Measurements from ENCODE around the gene ANOS1. TPM values are rescaled to one million over a fixed set of nuclear protein-coding genes. Genes with fewer than 3 reads are reported as not detected.

ANOS1 gene
- total RNA-seq, 1 experiment from 2014 or later = 54.9 TPM

GRCh38 chrX:8726031-8726652, 5.8 kb downstream of the ANOS1 start:
- H3K27ac Mint-ChIP-seq = peak overlapping the region in 1 of 3 experiments; percentile 59; a peak in 1 of 7 replicates
- H3K36me3 Mint-ChIP-seq (ENCODE audit: insufficient read depth in 1 of 3, low read depth in 3 of 3) = peaks cover 14 to 45% (median 22%) of the 10 kb centered on the region in 3 experiments
- no peak overlapping the region for H2AK5ac ChIP-seq (ENCODE audit: insufficient read length, low read length)
- H3K9me3 Mint-ChIP-seq = peaks cover 0 to 4% of the 10 kb centered on the region in 2 experiments; a peak in 1 of 5 replicates
- H2AFZ ChIP-seq (ENCODE audit: low read length) = no peak overlapping the region
- H3K14ac ChIP-seq (ENCODE audit: insufficient read depth, low read length) = no peak overlapping the region
- no peak overlapping the region for H4K5ac ChIP-seq (ENCODE audit: insufficient read length, low read depth, low read length)
- H3K27me3 Mint-ChIP-seq (ENCODE audit: low read depth) = peaks cover 14% of the 10 kb centered on the region
- no peak overlapping the region for H3T11ph ChIP-seq (ENCODE audit: low read length)
- H2BK120ac ChIP-seq (ENCODE audit: low read depth, low read length, poor library complexity, severe bottlenecking) = no peak overlapping the region
- no CpG with 5 or more reads among the region's 7 CpGs for WGBS (ENCODE audit: extremely low coverage, insufficient read length, low lambda C conversion rate)
- H3K79me1 ChIP-seq (ENCODE audit: insufficient read depth, low read depth, low read length, poor library complexity, severe bottlenecking) = no peaks in the 10 kb centered on the region
- H3K4me1 Mint-ChIP-seq = peaks cover 73 to 88% of the 10 kb centered on the region in 2 experiments
- H2BK5ac ChIP-seq (ENCODE audit: insufficient read length, low read length) = no peak overlapping the region
- H4K20me1 ChIP-seq (ENCODE audit: control insufficient read depth, insufficient read depth, insufficient read length) = peaks cover 2% of the 10 kb centered on the region
- no peak overlapping the region for H3K9ac ChIP-seq (ENCODE audit: extremely low read depth, insufficient read length, low read length)
- H3K23ac ChIP-seq (ENCODE audit: insufficient read length, low read depth, low read length) = no peak overlapping the region
- no peak overlapping the region for H3K56ac ChIP-seq (ENCODE audit: insufficient read length, low read depth, low read length)
- H4K91ac ChIP-seq (ENCODE audit: insufficient read length, low read depth, low read length) = no peak overlapping the region
- H2BK15ac ChIP-seq (ENCODE audit: low read depth, low read length) = no peak overlapping the region
- peak overlapping the region; percentile 20 for H3K4me2 ChIP-seq (ENCODE audit: insufficient read depth, insufficient read length, low read length)
- H3K27ac ChIP-seq (ENCODE audit: insufficient read length, low read depth, low read length) = no peak overlapping the region
- H3K18ac ChIP-seq (ENCODE audit: insufficient read length, low read depth, low read length) = no peak overlapping the region
- no peak overlapping the region for H3K4ac ChIP-seq (ENCODE audit: low read depth, low read length)
- no peaks in the 10 kb centered on the region for H3K27me3 ChIP-seq (ENCODE audit: insufficient read depth, low read length)
- TF ChIP-seq CTCF (conservative IDR thresholded peaks at IDR 0.05) = no peak
- no peak overlapping the region for H2BK12ac ChIP-seq (ENCODE audit: insufficient read length, low read depth, low read length)
- no peaks in the 10 kb centered on the region for H3K9me3 ChIP-seq (ENCODE audit: control insufficient read depth, low read depth, low read length)
- H3K4me1 ChIP-seq (ENCODE audit: insufficient read depth, low read length) = peaks cover 33% of the 10 kb centered on the region; the same call in 1 of the 2 replicates
- H3K4me3 Mint-ChIP-seq = peak overlapping the region in 1 of 2 experiments; percentile 65; a peak in 3 of 5 replicates
- no peak overlapping the region for H4K8ac ChIP-seq (replicated peaks; ENCODE audit: insufficient read length, low read depth, low read length)
- H3K23me2 ChIP-seq (ENCODE audit: insufficient read length, low read depth, low read length, poor library complexity, severe bottlenecking) = peaks cover 9% of the 10 kb centered on the region
- H2BK20ac ChIP-seq (ENCODE audit: low read depth, low read length, poor library complexity, severe bottlenecking) = no peak overlapping the region
- peaks cover 58% of the 10 kb centered on the region; the same call in 1 of the 2 replicates for H3K79me2 ChIP-seq (ENCODE audit: insufficient read depth, low read length)
- no peak for DNase-seq
